GM21717 (cell line): ENCODE data around the gene AXIN2.
A peak's percentile ranks its signal among the peaks of the same experiment; 100 is the strongest.

Source experiments
- ATAC-seq: cut with Tn5 transposase; IDR thresholded peaks from one replicate; pipeline ENCODE4 v1.9.1; 2021; ENCODE audit warnings: mild to moderate bottlenecking, moderate library complexity; ENCODE audit not compliant: unreplicated experiment

AXIN2 gene

GRCh38 chr17:65561452-65562205 lies at the start of gene AXIN2:
TSS of gene AXIN2 (minus strand) at chr17:65561648. CDS start at chr17:65558620, 3,028 bp downstream.
- peak; percentile 84 for ATAC-seq

DNA sequence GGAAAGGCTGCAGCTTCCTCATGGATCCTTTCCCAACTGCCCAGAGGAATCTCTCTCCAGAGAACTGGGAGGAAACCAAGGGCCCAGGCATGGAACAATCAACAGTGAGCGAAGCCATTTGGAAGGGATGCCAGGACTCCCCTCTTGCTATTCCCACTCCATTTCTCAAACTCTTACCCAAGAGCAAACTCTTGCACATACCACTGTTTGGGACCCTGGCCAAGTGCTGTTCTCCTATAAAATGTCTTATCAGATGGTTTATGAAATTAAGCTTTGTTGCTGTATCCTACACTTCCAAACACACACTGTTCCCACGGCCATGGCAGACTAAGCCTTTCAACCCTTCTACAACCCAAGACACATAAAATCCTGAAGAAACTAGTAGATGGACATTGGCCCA lies 48.3 kb upstream of the AXIN2 start:
- no peak for ATAC-seq

DNA sequence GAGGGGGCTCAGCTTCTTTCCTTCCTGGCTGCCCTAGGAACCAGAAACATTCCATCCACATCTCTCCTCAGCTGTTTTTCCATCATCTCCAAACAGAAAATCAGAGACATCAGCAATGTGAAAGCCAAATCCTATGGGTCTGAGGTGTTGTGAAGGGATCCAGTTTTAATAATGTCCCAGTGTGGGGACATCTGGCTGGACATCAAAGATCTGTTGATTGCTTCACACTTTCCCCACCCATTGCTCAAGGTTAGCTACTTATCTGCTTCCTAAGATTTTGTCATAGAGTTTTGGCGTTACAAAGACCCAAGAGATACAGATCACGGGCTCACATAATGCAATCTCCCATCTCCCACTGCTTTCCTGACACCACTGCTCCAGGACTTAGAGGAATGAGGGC lies 47.8 kb upstream of the AXIN2 start:
- no peak for ATAC-seq

- no peak for ATAC-seq
Measured at GRCh38 chr17:65604070-65604469, 42.6 kb upstream of the AXIN2 start.

- ATAC-seq, result no peak
Measured at GRCh38 chr17:65601881-65602280, 40.4 kb upstream of the AXIN2 start.

DNA sequence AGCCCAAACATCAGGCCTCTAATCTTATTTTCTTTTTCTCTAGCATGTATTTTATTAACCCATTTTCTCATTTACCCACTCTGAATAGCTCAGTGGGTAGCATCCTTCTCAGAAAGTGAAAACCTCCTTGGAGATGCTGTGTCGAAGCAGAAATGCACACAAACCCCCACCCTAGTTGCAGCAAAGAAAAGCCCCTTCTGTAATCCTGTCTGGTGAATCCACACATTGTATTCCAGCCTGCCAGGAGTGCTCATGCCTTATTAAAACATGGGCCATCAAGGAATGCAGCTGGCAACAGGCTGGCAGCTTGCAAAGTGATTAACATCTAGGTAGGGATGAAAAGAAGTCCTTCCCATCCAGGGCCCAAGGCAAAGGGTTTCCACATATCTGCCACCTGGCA lies 39.7 kb upstream of the AXIN2 start:
- no peak for ATAC-seq

DNA sequence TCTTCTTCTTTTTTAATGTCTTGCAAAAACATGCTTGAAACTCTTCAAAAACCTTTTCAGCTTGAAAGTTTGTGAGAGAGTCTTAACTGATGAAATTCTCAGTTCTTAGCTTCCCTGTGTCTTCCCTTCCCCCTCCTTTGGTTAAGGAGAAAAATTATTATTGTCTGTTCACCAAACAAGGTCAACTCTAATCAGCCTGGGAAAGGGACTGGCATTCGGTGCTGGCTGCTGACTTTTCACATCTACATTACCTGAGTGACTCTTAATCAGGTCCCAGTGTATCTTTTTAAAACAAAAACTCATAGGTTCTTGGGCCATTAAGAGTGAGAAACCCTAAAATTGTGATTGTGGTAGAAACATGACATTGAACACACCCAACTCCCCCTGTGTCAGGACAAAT lies 39.1 kb upstream of the AXIN2 start:
- ATAC-seq, result no peak

DNA sequence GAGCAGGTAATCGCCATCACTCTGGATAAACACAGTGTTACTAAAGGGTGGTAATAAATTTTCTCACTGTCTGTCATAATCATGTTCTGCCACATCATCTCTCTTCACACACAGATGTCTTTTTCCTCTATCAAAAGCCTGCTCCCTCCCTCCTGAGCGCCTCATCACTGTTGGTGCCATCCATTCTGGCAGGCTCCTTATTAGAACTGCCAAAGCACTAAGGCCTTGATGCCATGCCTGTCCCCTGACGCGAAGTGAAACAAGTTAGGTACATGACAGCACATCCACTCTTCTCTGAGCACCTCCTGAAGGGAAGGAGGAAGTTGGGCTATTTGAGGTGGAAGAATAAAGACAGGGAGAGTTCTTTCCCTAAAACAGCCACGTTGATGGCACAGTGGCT lies 38.2 kb upstream of the AXIN2 start:
- no peak for ATAC-seq

- no peak for ATAC-seq
Measured at GRCh38 chr17:65598746-65599145, 37.3 kb upstream of the AXIN2 start.

DNA sequence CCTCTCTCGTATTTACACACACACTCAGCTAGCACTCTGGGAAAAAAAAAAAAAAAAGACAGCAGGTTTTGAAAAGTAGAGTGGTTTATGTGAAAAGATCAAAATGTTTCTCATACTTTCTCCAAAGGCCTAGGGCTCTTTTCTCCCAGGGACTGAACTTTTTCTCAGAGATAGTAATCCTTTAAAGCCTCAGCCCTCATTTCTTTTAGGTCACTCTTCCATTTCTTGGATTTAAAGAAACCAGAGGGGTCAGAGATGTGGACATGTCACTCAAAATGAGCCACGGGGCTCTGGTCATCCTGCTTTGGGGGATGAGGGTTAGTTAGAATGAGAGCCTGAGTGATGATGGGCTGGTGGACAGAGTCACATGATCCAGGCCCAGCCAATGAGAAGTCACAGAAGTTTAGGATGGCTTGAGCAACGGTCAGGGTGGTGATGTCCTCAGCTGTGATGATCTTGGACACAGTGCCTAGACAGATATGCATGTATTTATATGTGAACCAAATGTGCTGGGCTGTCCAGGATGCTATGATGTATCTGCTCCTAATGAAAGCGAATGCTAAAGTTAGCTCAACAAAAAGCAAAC lies 33.7 kb upstream of the AXIN2 start:
- ATAC-seq, result no peak

- ATAC-seq, result no peak
Measured at GRCh38 chr17:65593855-65594845, 32.7 kb upstream of the AXIN2 start.

GRCh38 chr17:65593092-65593854 lies 31.8 kb upstream of the AXIN2 start:
- no peak for ATAC-seq

DNA sequence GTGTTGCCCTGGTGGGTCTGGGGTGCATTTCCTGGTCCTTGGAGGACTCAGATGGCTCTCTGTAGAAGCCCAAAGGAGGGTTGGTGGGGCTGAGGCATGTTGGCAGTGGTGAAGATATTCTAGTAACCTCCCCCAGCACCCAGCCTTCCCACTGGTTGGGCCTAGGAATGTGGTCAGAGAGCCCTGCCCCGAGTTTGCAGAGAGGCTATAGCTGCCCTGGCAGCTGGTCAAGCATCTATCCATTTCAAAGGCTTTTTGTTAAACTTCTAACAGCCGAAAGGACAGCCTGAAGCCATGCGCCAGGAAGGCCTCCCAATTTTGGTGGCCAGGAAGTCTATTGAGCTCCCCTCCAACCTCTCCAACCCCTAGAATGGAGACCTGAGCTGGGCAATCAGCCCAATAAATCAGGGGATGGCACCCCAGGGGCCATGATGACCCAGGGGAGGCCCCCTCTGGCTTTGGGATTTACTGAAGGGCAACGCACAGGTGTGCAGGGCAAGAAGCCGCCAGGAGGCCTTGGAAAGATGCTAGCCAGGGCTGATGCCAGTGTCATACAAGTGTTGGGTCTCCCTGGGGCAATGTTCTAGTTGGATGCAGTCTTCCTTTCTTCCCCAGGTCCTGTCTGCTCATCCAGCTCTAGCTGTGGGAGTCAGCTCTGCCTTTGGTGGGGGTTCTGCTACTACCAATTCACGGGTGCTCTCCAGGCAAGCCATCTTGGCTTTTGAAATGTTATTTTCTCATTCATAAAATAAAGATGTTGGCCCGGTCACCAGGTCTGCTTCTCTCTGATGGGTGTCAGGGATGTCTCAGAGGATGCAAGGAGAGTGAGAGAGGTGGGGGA lies 30.9 kb upstream of the AXIN2 start:
- no peak for ATAC-seq

DNA sequence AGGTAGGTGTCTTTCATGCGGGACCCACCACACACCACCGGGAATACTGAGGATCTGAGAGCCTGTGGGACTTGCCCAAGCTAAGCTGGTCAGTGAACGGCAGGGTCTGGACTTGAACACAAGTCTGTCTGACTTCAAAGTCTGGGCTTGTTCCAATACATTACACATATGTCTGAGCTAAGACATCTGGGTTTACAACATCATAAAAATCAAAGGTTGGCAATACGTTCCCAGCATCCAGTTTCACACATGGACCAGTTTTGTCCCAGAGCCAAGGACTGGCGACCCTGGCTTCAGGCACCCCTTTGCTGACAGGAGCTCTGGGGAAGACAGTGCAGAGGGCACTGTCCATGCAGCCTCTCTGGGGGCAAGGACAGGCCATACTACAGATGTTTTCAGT lies 27.9 kb upstream of the AXIN2 start:
- no peak for ATAC-seq

GRCh38 chr17:65588181-65588808 lies 26.8 kb upstream of the AXIN2 start:
- ATAC-seq, result no peak

- ATAC-seq, result no peak
Measured at GRCh38 chr17:65587534-65588180, 26.2 kb upstream of the AXIN2 start.

DNA sequence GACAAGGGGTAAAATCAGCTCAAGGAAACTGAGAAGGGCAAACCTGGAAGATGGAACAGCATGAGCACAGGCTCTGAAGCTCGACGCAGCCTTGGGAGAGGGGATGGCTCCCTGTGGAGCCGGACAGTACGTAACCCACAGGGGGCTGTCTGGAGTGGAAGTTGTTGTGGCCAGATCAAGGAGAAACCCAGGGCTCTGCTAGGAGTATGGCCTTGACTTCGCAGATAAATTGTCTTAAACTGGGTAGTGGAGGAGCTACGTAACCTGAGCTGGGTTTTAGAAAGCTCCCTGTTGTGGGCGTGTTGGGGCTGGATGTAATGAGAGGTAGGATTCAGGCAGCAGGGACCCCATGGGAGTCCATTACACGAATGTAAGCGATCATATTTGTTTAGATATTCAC lies 25.5 kb upstream of the AXIN2 start:
- ATAC-seq, result no peak

DNA sequence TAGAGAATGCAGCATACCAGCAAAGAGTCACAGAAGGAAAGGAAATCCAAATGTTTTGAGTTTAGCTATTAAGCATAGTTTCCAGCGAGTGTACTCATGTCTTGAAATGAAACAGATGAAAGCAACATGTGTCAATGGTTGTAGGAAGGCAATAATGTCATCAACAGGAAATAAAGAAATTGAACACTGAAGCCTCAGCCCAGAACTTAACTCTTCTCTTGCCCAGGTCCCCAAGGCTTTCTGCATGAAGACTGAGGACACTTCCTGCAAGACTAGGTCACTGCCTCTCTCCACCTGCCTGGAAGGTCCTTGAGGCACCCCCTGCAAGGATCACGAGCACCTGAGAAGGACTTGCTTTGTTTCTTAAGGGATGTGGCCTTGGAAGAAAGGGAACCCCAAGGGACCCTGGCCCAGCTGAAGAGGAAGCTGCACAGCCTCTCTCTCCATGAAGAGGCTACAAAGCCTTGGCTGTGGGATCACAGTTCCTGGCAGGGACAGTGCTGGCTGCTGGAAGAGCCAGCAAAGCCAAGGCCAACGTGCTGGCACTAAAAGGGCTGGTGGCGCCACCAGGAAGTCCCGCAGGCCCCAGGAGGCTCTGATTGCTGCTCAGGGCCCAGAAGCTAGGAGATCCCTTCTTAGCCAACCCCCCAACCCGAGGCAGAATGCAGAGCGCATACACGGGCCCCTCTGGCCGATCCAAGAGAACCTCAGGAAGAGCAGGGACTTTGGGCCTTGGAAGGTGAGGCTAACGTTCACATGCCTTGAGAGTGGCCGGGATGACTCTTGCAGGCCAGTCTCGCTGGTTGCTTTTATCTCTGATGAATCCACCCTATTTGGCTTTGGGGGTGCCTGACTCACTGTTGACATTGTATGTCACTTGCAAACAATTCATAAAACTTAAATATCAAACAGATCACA lies 23.4 kb upstream of the AXIN2 start:
- no peak for ATAC-seq
